Smooth muscle cell (in vitro differentiated cells): Measurements from ENCODE around the gene ELN. TPM values are rescaled to one million over a fixed set of nuclear protein-coding genes. Genes with fewer than 3 reads are reported as not detected.
A peak's percentile ranks its signal among the peaks of the same experiment; 100 is the strongest.

Experiments
- DNase-seq: peaks from one replicate; lab custom pipeline; 2025; ENCODE audit not compliant: unreplicated experiment; lab: John Stamatoyannopoulos, UW
- H2AFZ ChIP-seq: fragments of 200-600 bp; sonication (generic); 2 replicates; pipeline ENCODE4 v1.6.0; 2016; ENCODE audit warnings: antibody characterized with exemption, low read depth, mild to moderate bottlenecking
- H3F3A ChIP-seq: fragments of 200-600 bp; sonication (generic); 2 replicates; pipeline ENCODE4 v1.6.0; 2017; ENCODE audit warnings: antibody characterized with exemption, low read depth
- H3K27ac ChIP-seq: fragments of 200-600 bp; sonication (generic); 2 replicates; pipeline ENCODE4 v1.5.1; 2016; ENCODE audit warnings: low read depth, mild to moderate bottlenecking
- H3K27me3 ChIP-seq: fragments of 200-600 bp; sonication (generic); 2 replicates; pipeline ENCODE4 v1.6.1; 2016; ENCODE audit warnings: low read depth, mild to moderate bottlenecking
- H3K36me3 ChIP-seq: fragments of 200-600 bp; sonication (generic); 2 replicates; pipeline ENCODE4 v1.5.1; 2016; ENCODE audit warnings: low read depth
- H3K4me1 ChIP-seq: fragments of 200-600 bp; sonication (generic); 2 replicates; pipeline ENCODE4 v1.5.1; 2016; ENCODE audit warnings: low read depth
- H3K4me2 ChIP-seq: fragments of 200-600 bp; sonication (generic); 2 replicates; pipeline ENCODE4 v1.6.0; 2016; ENCODE audit warnings: mild to moderate bottlenecking
- H3K4me3 ChIP-seq: fragments of 200-600 bp; sonication (generic); 2 replicates; pipeline ENCODE4 v1.5.1; 2016; ENCODE audit warnings: mild to moderate bottlenecking
- H3K79me2 ChIP-seq: fragments of 200-600 bp; sonication (generic); 2 replicates; pipeline ENCODE4 v1.6.0; 2016; ENCODE audit warnings: low read depth, mild to moderate bottlenecking
- H3K9ac ChIP-seq: fragments of 200-600 bp; sonication (generic); 2 replicates; pipeline ENCODE4 v1.6.0; 2016; ENCODE audit warnings: low read depth
- H3K9me3 ChIP-seq: fragments of 200-600 bp; sonication (generic); replicated peaks from 2 replicates; pipeline ENCODE4 v1.5.1; 2016; ENCODE audit warnings: low read depth
- H4K20me1 ChIP-seq: fragments of 200-600 bp; sonication (generic); 2 replicates; pipeline ENCODE4 v1.6.0; 2016; ENCODE audit warnings: low read depth
- WGBS: methylation state at CpG from one replicate; pipeline ENCODE4 v1.1.7; 2016; ENCODE audit warnings: low lambda C conversion rate; 5-methylcytosine and 5-hydroxymethylcytosine counted together
- polyA plus RNA-seq: library from polyadenylated mRNA; unstranded; fragments of >200 nt; fragmentation: Nextera tagmentation; extraction: Ambion mirVana; gene quantifications from 2 replicates; pipeline ENCODE4 v1.2.1, GENCODE V29; 2016
- total RNA-seq: library from RNA; depleted of rRNA; stranded (reverse); fragments of >200 nt; gene quantifications from 2 replicates; pipeline ENCODE4 v1.2.3, GENCODE V29; 2014
- TF ChIP-seq, protein P1 (sequence below): fragments of 200-600 bp; sonication (generic); IDR thresholded peaks from 2 replicates; pipeline ENCODE4 v1.5.1; 2017; ENCODE audit warnings: borderline replicate concordance, mild to moderate bottlenecking, antibody characterized with exemption; ENCODE audit not compliant: insufficient read depth, poor library complexity, severe bottlenecking

Gene ELN
- total and polyA plus RNA-seq, 2 experiments from 2014 or later = 0.13 TPM; not detected in 1

DNA sequence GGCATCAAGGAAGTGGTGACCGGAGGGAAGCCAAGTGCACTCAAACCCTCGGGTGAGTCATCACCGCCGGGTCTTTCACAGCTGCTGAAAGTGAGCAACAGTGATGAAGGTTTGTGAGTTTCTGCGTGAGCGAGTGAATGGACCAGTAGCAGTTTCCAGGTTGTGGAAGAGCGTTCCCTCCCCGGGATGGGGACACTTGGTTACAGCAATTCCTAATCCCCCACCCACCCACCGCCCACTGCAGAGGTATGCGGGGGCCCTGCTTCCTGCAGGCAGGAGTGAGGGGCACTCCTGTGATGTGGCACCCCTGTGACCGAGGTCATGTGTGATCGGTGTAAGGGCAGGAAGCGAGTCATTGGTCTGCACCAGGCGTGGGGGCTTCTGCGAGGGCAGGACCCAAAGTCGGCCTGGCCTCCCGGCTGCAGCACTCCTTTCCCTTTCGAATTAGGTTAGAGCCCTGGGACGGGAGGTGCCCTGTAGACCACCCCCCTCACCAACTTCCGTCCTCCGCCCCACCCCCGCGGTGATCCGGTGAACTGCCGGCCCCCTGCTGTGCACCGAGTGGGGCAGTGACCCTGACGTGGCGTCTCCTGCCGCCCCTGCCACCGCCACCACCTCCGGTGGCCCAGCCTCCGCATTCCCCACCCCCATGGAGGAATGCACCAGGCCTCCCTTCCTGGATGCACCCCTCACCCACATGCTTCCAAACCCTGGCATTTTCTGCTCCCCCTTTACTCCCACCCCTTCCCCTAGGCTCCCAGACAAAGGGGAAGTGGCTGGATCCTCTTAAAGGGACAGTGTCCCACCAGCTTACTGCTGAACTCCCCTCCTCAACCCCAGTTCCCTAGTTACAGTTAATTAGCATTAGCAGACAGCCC is 66.5 kb downstream of the ELN start:
- TF ChIP-seq, protein P1, sequence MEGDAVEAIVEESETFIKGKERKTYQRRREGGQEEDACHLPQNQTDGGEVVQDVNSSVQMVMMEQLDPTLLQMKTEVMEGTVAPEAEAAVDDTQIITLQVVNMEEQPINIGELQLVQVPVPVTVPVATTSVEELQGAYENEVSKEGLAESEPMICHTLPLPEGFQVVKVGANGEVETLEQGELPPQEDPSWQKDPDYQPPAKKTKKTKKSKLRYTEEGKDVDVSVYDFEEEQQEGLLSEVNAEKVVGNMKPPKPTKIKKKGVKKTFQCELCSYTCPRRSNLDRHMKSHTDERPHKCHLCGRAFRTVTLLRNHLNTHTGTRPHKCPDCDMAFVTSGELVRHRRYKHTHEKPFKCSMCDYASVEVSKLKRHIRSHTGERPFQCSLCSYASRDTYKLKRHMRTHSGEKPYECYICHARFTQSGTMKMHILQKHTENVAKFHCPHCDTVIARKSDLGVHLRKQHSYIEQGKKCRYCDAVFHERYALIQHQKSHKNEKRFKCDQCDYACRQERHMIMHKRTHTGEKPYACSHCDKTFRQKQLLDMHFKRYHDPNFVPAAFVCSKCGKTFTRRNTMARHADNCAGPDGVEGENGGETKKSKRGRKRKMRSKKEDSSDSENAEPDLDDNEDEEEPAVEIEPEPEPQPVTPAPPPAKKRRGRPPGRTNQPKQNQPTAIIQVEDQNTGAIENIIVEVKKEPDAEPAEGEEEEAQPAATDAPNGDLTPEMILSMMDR = no peak
- Histone ChIP-seq H3K4me3 (peak overlapping the region; percentile 22), H3F3A (peaks cover 32% of the 10 kb centered on the region), H3K4me1 (peaks cover 32% of the 10 kb centered on the region), H3K36me3 (no peaks in the 10 kb centered on the region), H4K20me1 (no peaks in the 10 kb centered on the region), H3K9me3 (no peaks in the 10 kb centered on the region), H3K27me3 (no peaks in the 10 kb centered on the region), H2AFZ (no peak overlapping the region), H3K27ac (peak overlapping the region; percentile 93), H3K9ac (peak overlapping the region; percentile 91), H3K79me2 (peaks cover 18% of the 10 kb centered on the region), H3K4me2 (peak overlapping the region; percentile 82)
- DNase-seq = peak; percentile 60
- 2% methylated on average over 18 of the region's 32 CpGs for WGBS

DNA sequence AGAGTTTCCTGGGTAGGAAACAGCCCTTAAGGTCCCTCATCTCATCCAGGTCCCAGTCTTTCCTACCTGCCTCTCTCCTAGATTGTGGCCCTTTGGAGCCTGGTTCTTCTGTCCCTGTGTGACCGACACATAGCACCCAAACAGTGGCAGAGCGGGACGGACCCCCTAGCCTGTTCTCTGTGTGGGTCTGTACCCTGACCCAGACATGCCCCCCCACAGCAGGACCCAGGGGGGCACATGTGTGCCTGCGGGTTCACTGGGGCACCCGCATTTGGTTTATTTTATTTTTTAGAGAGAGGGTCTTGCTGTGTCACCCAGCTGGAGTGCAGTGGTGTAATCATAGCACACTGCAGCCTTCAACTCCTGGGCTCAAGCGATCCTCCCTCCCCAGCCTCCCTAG is 67.2 kb downstream of the ELN start:
- Histone ChIP-seq H2AFZ (no peak overlapping the region), H3K27me3 (no peaks in the 10 kb centered on the region), H3K4me3 (peak overlapping the region; percentile 22), H3K79me2 (peaks cover 18% of the 10 kb centered on the region), H3K9me3 (no peaks in the 10 kb centered on the region), H3K36me3 (no peaks in the 10 kb centered on the region), H4K20me1 (no peaks in the 10 kb centered on the region), H3K27ac (peak overlapping the region; percentile 93), H3K9ac (peak overlapping the region; percentile 91), H3K4me1 (peaks cover 32% of the 10 kb centered on the region), H3F3A (peaks cover 32% of the 10 kb centered on the region), H3K4me2 (peak overlapping the region; percentile 82)
- DNase-seq = no peak
- TF ChIP-seq, protein P1 = no peak
- 95% methylated on average over 6 of the region's 6 CpGs for WGBS

DNA sequence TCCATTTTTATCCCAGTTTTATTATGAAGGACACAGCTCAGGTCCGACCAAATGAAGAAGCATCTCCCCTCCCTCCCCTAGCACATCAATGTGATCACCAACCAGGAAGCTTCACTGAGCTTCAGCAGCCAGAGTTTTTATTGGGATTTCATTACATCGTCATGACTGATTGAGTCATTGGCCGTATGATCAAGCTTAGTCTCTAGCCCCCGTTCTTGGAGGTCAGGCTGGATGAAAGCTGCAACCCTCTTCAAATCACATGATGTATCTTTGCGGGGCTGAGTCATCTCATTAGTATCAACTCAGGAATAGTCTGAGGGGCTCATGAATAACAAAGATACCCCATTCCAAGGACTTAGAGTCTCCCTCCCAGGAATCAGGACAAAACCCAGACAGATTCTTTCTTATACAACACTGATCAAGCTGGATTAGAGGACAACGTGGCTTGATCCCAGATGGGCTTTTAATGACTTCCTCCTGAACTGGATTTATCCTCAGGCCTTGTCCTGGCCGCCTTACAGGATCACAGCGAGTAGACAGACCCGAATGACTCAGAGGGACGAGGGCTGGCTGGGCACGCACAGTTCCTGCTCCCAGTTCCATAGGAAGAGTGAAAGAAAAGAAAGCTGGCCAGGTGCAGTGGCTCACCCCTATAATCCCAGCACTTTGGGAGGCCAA is 70.1 kb downstream of the ELN start:
- H3K9me3 ChIP-seq = no peaks in the 10 kb centered on the region
- peaks cover 22% of the 10 kb centered on the region for H3F3A ChIP-seq
- no peaks in the 10 kb centered on the region for H4K20me1 ChIP-seq
- H3K4me3 ChIP-seq = no peak overlapping the region
- H3K4me1 ChIP-seq = peaks cover 23% of the 10 kb centered on the region
- H3K79me2 ChIP-seq = peaks cover 18% of the 10 kb centered on the region
- H3K36me3 ChIP-seq = no peaks in the 10 kb centered on the region
- H3K9ac ChIP-seq = peak overlapping the region; percentile 65
- H2AFZ ChIP-seq = no peak overlapping the region
- DNase-seq = peak; percentile 44
- peak overlapping the region; percentile 93 for H3K27ac ChIP-seq
- TF ChIP-seq, protein P1 = no peak
- peak overlapping the region; percentile 5 for H3K4me2 ChIP-seq
- 13% methylated on average over 11 of the region's 11 CpGs for WGBS
- no peaks in the 10 kb centered on the region for H3K27me3 ChIP-seq
